MCF 10A (cell line): ENCODE measurements around the gene ARVCF. TPM values are rescaled to one million over a fixed set of nuclear protein-coding genes. Genes with fewer than 3 reads are reported as not detected.

Source experiments
- BruUV-seq: library from RNA; stranded (reverse); fragments of 400-500 nt; replicated peaks from 2 replicates; lab custom pipeline; 2021; lab: Mats Ljungman, UMichigan
- CTCF ChIA-PET: fragments of 300-600 bp; sonication (Branson Sonifier 250); formaldehyde crosslinking; extraction: SDS; loops from one replicate; lab custom pipeline; 2021; ENCODE audit warnings: antibody characterized with exemption, inconsistent platforms; lab: Yijun Ruan, JAX
- POLR2A ChIA-PET: fragments of 300-600, 350-650 bp; sonication (Branson Sonifier 250); formaldehyde crosslinking; extraction: SDS; loops from one replicate; lab custom pipeline; 2020; ENCODE audit warnings: antibody characterized with exemption, inconsistent platforms; lab: Yijun Ruan, JAX
- DNase-seq: peaks from one replicate; pipeline ENCODE4 v3.0.0-alpha.2; 2018; ENCODE audit not compliant: unreplicated experiment
- H3K27ac Mint-ChIP-seq: one replicate; pipeline ENCODE4 v1.8.0; 2022; ENCODE audit warnings: mild to moderate bottlenecking, low read depth, mixed read lengths; ENCODE audit not compliant: unreplicated experiment
- H3K27me3 Mint-ChIP-seq: one replicate; pipeline ENCODE4 v1.8.0; 2022; ENCODE audit warnings: mixed read lengths; ENCODE audit not compliant: insufficient read depth, unreplicated experiment
- H3K36me3 Mint-ChIP-seq: one replicate; pipeline ENCODE4 v1.8.0; 2022; ENCODE audit warnings: mild to moderate bottlenecking, moderate library complexity, mixed read lengths; ENCODE audit not compliant: insufficient read depth, unreplicated experiment
- H3K4me1 Mint-ChIP-seq: one replicate; pipeline ENCODE4 v1.8.0; 2022; ENCODE audit warnings: mixed read lengths; ENCODE audit not compliant: insufficient read depth, unreplicated experiment
- H3K4me3 Mint-ChIP-seq: one replicate; pipeline ENCODE4 v1.8.0; 2022; ENCODE audit warnings: mild to moderate bottlenecking, moderate library complexity, mixed read lengths; ENCODE audit not compliant: unreplicated experiment
- H3K9me3 Mint-ChIP-seq: one replicate; pipeline ENCODE4 v1.8.0; 2022; ENCODE audit warnings: mixed read lengths; ENCODE audit not compliant: unreplicated experiment
- intact Hi-C: fragments of 100-400 bp; cut with micrococcal nuclease; formaldehyde crosslinking; loops from 2 replicates; pipeline ENCODE4 v1.14.1; 2022
- total RNA-seq: library from RNA; stranded (reverse); gene quantifications from 2 replicates; pipeline ENCODE4 v1.2.3, GENCODE V29; 2022
- TF ChIP-seq, protein P1 (sequence below): fragments of 200-600 bp; IDR thresholded peaks from one replicate; pipeline ENCODE4 v1.8.0; 2022; ENCODE audit warnings: antibody characterized with exemption, mild to moderate bottlenecking; ENCODE audit not compliant: unreplicated experiment

The ARVCF gene
- total RNA-seq, 1 experiment from 2014 or later = 7.5 TPM

DNA sequence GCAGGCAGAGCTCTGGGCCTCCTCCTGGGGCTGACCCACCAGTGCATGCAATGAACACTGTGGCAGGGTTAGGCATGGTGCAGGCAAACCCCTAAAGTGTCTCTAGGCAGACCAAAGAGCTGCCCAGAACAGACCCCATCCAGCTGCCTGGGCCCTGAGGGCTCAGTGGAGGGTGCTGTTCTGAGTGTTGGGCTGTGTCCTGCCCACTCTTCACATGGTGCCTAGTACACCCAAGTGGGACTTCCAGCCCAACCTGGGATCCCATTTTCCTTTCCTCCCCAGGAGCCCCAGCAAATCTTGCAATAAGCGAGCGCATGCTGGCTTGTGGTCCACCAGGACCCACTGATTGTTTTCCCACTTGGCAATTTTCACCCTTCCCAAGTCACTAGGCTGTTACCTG is 26.4 kb downstream of the ARVCF start:
- TF ChIP-seq, protein P1, sequence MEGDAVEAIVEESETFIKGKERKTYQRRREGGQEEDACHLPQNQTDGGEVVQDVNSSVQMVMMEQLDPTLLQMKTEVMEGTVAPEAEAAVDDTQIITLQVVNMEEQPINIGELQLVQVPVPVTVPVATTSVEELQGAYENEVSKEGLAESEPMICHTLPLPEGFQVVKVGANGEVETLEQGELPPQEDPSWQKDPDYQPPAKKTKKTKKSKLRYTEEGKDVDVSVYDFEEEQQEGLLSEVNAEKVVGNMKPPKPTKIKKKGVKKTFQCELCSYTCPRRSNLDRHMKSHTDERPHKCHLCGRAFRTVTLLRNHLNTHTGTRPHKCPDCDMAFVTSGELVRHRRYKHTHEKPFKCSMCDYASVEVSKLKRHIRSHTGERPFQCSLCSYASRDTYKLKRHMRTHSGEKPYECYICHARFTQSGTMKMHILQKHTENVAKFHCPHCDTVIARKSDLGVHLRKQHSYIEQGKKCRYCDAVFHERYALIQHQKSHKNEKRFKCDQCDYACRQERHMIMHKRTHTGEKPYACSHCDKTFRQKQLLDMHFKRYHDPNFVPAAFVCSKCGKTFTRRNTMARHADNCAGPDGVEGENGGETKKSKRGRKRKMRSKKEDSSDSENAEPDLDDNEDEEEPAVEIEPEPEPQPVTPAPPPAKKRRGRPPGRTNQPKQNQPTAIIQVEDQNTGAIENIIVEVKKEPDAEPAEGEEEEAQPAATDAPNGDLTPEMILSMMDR = no peak
- ChIA-PET POLR2A (interaction anchor here (1.1 kb wide), 1 partner anchor 31 kb away, joined by 3 read pairs; the partner anchor contains the start of gene TANGO2), CTCF (interaction anchor here (0.6 to 1.0 kb wide), 3 partner anchors 36 to 428 kb away, joined by 3 to 4 read pairs (median 4); no protein-coding TSS in a partner anchor)
- H3K4me1 Mint-ChIP-seq = no peaks in the 10 kb centered on the region
- H3K9me3 Mint-ChIP-seq = no peaks in the 10 kb centered on the region
- DNase-seq = no peak
- H3K27ac Mint-ChIP-seq = no peak overlapping the region
- no peak overlapping the region for H3K4me3 Mint-ChIP-seq
- no TSS peak for BruUV-seq
- H3K27me3 Mint-ChIP-seq = no peaks in the 10 kb centered on the region
- intact Hi-C loops = no loop called here
- H3K36me3 Mint-ChIP-seq = no peaks in the 10 kb centered on the region

DNA sequence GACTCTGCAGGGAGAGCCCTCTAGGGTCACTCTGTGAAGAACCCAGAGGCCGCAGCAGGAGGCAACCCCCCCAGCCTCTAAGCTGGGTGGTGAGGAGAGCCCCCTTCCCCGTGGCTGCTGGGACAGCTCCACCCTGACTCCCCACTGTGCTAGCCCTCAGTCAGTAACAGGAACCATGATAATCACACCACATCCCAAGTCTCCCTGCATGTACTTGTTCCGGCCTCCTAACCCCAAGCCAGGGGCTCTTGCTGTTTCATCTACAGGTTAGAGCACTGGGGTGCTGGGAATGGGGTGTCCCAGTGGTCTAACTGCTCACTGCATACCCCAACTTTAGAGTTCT is 26.9 kb downstream of the ARVCF start:
- POLR2A ChIA-PET = no interaction called here
- peaks cover 5% of the 10 kb centered on the region for H3K4me1 Mint-ChIP-seq
- no peaks in the 10 kb centered on the region for H3K9me3 Mint-ChIP-seq
- no peak for DNase-seq
- CTCF ChIA-PET = interaction anchor here (1.0 kb wide), 1 partner anchor 37 kb away, joined by 4 read pairs; no protein-coding TSS in a partner anchor
- no TSS peak for BruUV-seq
- TF ChIP-seq, protein P1 = no peak
- no peak overlapping the region for H3K27ac Mint-ChIP-seq
- no peaks in the 10 kb centered on the region for H3K27me3 Mint-ChIP-seq
- no peaks in the 10 kb centered on the region for H3K36me3 Mint-ChIP-seq
- intact Hi-C loops = no loop called here
- H3K4me3 Mint-ChIP-seq = no peak overlapping the region

DNA sequence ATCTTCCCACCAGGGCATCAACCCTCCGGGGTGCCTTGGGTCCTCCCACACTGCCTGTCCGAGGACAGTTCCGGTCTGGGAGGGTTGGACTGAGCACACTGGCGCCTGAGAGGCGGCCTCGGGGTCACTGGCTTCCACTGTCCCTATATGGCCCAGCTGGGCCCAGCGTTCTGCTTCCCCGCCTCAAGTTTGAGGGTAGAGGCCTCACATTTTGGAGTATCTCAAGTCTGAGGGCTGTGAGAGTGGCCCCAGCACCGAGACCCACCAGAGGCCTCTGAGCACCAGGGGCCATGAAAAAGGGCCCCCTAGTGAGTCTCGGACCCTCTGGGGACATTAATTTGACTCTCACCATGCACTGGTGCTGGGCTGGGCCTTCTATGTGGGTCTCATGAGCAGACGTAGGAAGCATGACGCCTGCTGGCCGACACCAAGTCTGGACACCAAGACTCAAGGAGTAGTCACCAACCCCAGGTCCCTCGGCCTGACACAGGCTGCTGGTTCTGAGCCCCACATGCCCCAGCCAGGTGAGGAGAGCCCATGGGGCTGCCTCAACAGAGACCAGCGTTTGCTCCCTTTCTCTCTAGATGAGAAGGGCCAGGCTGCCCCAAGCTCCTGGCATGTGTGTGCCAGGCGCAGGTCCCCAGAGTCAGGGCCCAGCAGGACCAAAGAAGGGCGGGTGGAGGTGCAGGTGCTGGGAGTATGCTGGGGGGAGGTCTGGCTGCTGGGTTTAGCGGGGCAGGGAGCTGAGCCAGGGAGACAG is 27.5 kb downstream of the ARVCF start:
- intact Hi-C loops = no loop called here
- Mint-ChIP-seq H3K9me3 (no peaks in the 10 kb centered on the region), H3K4me1 (peaks cover 10% of the 10 kb centered on the region), H3K4me3 (no peak overlapping the region), H3K27me3 (no peaks in the 10 kb centered on the region), H3K36me3 (no peaks in the 10 kb centered on the region), H3K27ac (no peak overlapping the region)
- no TSS peak for BruUV-seq
- TF ChIP-seq, protein P1 = no peak
- no peak for DNase-seq
- POLR2A ChIA-PET = no interaction called here
- CTCF ChIA-PET = no interaction called here

DNA sequence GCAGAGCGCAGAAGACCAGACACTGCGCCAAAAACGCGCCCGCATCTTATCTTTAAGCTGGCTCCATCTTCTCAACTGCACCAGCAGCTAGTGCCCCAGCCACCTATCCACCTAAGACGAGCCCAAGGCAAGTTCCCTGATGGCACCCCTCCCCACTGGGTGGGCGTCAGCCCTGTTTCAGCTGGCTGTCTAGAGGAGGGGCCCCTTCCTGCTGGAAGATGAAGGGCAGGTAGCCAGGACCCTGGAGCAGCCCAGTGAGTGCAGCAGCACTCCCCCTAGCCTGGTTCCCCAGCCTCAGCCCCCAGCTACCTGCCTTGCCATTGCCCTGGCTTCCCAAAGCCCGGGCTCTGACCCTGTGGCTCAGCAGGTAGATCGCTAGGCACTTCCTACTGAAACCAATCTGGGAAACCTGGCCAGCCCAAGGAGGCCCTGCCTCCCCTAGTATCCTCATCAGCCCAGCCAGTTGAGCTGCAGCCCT is 28.3 kb downstream of the ARVCF start:
- no peaks in the 10 kb centered on the region for H3K27me3 Mint-ChIP-seq
- TF ChIP-seq, protein P1 = no peak
- H3K4me1 Mint-ChIP-seq = peaks cover 10% of the 10 kb centered on the region
- no peaks in the 10 kb centered on the region for H3K9me3 Mint-ChIP-seq
- intact Hi-C loops = no loop called here
- no peak for DNase-seq
- BruUV-seq = no TSS peak
- no peak overlapping the region for H3K27ac Mint-ChIP-seq
- H3K36me3 Mint-ChIP-seq = no peaks in the 10 kb centered on the region
- ChIA-PET CTCF (interaction anchor here (0.8 to 1.1 kb wide), 2 partner anchors 11 to 18 kb away, joined by 3 to 4 read pairs; no protein-coding TSS in a partner anchor), POLR2A (no interaction called here)
- H3K4me3 Mint-ChIP-seq = no peak overlapping the region
